ENCODE measurements around the gene CYP4A22.

CYP4A22 gene

DNA sequence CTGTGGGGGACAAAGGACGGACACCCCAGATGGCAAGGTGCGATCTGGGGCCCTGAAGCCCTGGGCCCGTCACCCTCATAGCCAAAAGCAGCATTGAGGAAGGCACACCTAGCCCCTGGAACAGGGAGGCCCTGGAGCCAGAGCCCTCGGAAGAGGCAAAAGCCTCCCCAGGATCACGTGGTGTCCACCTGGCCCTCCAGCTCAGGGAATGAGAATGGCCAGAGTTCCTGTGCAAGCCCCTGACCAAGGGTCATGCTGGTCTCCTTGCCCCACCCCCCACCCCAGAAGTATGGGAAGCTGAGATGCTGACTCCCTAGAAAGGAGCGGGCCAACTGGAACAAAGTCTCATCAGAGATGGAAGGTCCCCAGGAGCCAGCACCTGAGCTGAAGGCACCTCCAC is 53.6 kb downstream of the CYP4A22 start:
- TF ChIP-seq EGR1 (IDR thresholded peaks at IDR 0.05), result no peak
- no peak for TF ChIP-seq RAD21 (IDR thresholded peaks at IDR 0.05; ENCODE audit: low read depth)
- no peak for TF ChIP-seq TAF1 (IDR thresholded peaks at IDR 0.05; ENCODE audit: low read depth)
- no peak for TF ChIP-seq TCF12 (IDR thresholded peaks at IDR 0.05; ENCODE audit: low read depth)
- TF ChIP-seq TEAD4 (IDR thresholded peaks at IDR 0.05), result no peak
- no peak for TF ChIP-seq CREB1 (IDR thresholded peaks at IDR 0.05; ENCODE audit: low read depth)
- no peak for TF ChIP-seq NFIC (IDR thresholded peaks at IDR 0.05)
- no peak for TF ChIP-seq USF1 (IDR thresholded peaks at IDR 0.05)
- TF ChIP-seq YY1 (IDR thresholded peaks at IDR 0.05; ENCODE audit: low read depth), result no peak
- TF ChIP-seq ZBTB7A (IDR thresholded peaks at IDR 0.05; ENCODE audit: low read depth), result no peak
- TF ChIP-seq, protein P1, sequence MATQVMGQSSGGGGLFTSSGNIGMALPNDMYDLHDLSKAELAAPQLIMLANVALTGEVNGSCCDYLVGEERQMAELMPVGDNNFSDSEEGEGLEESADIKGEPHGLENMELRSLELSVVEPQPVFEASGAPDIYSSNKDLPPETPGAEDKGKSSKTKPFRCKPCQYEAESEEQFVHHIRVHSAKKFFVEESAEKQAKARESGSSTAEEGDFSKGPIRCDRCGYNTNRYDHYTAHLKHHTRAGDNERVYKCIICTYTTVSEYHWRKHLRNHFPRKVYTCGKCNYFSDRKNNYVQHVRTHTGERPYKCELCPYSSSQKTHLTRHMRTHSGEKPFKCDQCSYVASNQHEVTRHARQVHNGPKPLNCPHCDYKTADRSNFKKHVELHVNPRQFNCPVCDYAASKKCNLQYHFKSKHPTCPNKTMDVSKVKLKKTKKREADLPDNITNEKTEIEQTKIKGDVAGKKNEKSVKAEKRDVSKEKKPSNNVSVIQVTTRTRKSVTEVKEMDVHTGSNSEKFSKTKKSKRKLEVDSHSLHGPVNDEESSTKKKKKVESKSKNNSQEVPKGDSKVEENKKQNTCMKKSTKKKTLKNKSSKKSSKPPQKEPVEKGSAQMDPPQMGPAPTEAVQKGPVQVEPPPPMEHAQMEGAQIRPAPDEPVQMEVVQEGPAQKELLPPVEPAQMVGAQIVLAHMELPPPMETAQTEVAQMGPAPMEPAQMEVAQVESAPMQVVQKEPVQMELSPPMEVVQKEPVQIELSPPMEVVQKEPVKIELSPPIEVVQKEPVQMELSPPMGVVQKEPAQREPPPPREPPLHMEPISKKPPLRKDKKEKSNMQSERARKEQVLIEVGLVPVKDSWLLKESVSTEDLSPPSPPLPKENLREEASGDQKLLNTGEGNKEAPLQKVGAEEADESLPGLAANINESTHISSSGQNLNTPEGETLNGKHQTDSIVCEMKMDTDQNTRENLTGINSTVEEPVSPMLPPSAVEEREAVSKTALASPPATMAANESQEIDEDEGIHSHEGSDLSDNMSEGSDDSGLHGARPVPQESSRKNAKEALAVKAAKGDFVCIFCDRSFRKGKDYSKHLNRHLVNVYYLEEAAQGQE (IDR thresholded peaks at IDR 0.05; ENCODE audit: low read depth), result no peak
- TF ChIP-seq, protein P2, sequence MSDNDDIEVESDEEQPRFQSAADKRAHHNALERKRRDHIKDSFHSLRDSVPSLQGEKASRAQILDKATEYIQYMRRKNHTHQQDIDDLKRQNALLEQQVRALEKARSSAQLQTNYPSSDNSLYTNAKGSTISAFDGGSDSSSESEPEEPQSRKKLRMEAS (IDR thresholded peaks at IDR 0.05), result no peak
- TF ChIP-seq CEBPB (IDR thresholded peaks at IDR 0.05), result no peak
- no peak for TF ChIP-seq EP300 (IDR thresholded peaks at IDR 0.05; ENCODE audit: borderline replicate concordance)
- no peak for TF ChIP-seq FOXM1 (IDR thresholded peaks at IDR 0.05; ENCODE audit: borderline replicate concordance, low read depth)

DNA sequence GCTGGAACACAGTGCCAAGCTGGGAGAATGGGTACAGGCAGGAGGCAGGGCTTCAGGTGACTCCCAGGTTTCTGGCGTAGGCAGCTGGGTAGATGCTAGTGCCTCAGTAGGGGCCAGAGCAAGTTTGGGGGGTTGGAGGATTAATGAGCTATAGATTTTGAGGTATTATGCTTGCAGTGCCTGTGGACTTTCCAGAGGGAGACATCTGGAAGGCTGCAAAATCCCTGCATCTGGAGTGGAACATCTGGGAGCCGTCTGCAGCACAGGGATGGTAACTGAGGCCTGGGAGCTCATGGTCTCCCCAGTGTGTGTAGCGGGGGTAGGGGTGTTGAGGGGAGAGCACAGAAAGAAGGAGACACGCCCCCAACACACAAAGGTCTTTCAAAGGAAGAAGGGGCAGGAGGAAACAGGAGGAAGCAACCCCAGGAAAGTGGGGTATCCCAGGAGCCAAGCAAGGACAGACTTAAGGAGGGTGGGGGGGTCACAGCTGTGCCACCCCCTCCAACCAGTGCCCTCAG is 54.8 kb downstream of the CYP4A22 start:
- TF ChIP-seq, protein P1 (IDR thresholded peaks at IDR 0.05; ENCODE audit: low read depth), result no peak
- TF ChIP-seq FOXM1 (IDR thresholded peaks at IDR 0.05; ENCODE audit: borderline replicate concordance, low read depth) (no peak), TCF12 (IDR thresholded peaks at IDR 0.05; ENCODE audit: low read depth) (no peak), CREB1 (IDR thresholded peaks at IDR 0.05; ENCODE audit: low read depth) (no peak), TAF1 (IDR thresholded peaks at IDR 0.05; ENCODE audit: low read depth) (no peak), RAD21 (IDR thresholded peaks at IDR 0.05; ENCODE audit: low read depth) (no peak), EGR1 (IDR thresholded peaks at IDR 0.05) (no peak), USF1 (IDR thresholded peaks at IDR 0.05) (no peak)
- TF ChIP-seq, protein P2 (IDR thresholded peaks at IDR 0.05), result no peak

DNA sequence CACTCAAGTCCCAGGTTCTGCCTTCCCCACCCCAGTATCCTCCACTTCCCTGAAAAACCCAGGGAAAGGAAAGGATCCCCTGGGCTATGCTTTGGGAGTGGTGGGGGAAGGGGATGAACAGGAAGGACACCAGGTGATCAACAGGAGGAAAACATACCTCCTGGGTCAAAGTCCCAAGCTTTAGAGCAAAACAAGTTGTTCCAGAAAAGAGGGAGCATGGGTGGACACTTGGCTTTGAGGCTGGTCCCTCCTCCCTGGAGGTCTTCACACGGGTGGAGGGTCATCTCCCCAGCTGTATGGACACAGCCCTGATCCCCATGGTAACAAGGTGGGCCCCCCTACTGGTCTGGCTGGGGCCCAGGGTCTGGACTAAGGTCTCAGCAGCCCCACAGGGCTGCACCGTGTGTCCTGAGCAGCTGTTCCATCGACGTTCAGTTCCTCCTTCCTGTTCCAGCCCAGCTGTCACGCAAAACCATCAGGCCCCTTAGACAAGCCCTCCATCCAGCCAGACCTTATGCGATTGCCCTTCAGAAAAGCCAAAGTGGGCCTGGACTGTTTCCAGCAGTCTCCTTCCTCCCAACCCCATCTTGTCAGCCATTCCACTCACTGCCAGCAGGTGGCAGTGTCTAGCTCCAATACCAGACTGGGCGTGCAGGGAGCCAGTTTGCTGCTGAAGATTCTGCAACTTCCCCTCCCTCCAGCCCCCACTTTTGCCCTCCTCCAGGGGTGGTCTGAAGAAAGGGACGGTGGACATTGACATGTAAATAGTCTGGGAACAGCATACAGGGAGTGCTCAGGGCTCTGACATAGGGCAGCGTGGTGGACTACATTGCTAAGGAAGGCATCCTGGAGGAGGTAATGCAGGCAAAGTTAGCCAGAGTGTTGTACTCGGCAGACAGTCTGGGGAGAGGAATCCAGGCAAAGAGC is 55.5 kb downstream of the CYP4A22 start:
- TF ChIP-seq TCF12 (IDR thresholded peaks at IDR 0.05; ENCODE audit: low read depth), result no peak
- TF ChIP-seq FOXM1 (IDR thresholded peaks at IDR 0.05; ENCODE audit: borderline replicate concordance, low read depth), result no peak
- 0 out of 2 replicates have a peak, but pooled peaks have one; percentile 32 for TF ChIP-seq YY1 (IDR thresholded peaks at IDR 0.05; ENCODE audit: low read depth)
- TF ChIP-seq RAD21 (IDR thresholded peaks at IDR 0.05; ENCODE audit: low read depth), result peak; percentile 90

- TF ChIP-seq CEBPB (IDR thresholded peaks at IDR 0.05), result no peak
- no peak for TF ChIP-seq EGR1 (IDR thresholded peaks at IDR 0.05)
- no peak for TF ChIP-seq TAF1 (IDR thresholded peaks at IDR 0.05; ENCODE audit: low read depth)
- no peak for TF ChIP-seq CREB1 (IDR thresholded peaks at IDR 0.05; ENCODE audit: low read depth)
- TF ChIP-seq TCF12 (IDR thresholded peaks at IDR 0.05; ENCODE audit: low read depth), result no peak
- TF ChIP-seq TEAD4 (IDR thresholded peaks at IDR 0.05), result no peak
- no peak for TF ChIP-seq NFIC (IDR thresholded peaks at IDR 0.05)
- no peak for TF ChIP-seq ZBTB7A (IDR thresholded peaks at IDR 0.05; ENCODE audit: low read depth)
- TF ChIP-seq FOXM1 (IDR thresholded peaks at IDR 0.05; ENCODE audit: borderline replicate concordance, low read depth), result no peak
- TF ChIP-seq RAD21 (IDR thresholded peaks at IDR 0.05; ENCODE audit: low read depth), result no peak
- no peak for TF ChIP-seq EP300 (IDR thresholded peaks at IDR 0.05; ENCODE audit: borderline replicate concordance)
- TF ChIP-seq, protein P2 (IDR thresholded peaks at IDR 0.05), result no peak
- TF ChIP-seq, protein P1 (IDR thresholded peaks at IDR 0.05; ENCODE audit: low read depth), result no peak
- TF ChIP-seq USF1 (IDR thresholded peaks at IDR 0.05), result no peak
- TF ChIP-seq YY1 (IDR thresholded peaks at IDR 0.05; ENCODE audit: low read depth), result no peak
These were observed 57.1 kb downstream of the CYP4A22 start for GRCh38 chr1:47194311-47194710.

Measured in Ishikawa (cell line).